Breast epithelium (tissue), 4 donors: Measurements from ENCODE around the gene CRYGA. TPM values are rescaled to one million over a fixed set of nuclear protein-coding genes. Genes with fewer than 3 reads are reported as not detected.
"Not testable (repeated sequence)": the region's sequence is repeated elsewhere in the genome, so short reads cannot be mapped to it uniquely, and the experiment has no call there.

Source experiments
- DNase-seq, 2 donors: peaks; one replicate each; pipeline ENCODE4 v3.0.0-alpha.2; 2019; ENCODE audit warnings: low spot score in 2 of 2
- H3K27ac ChIP-seq, 2 donors: fragments of 200-600 bp; sonication (generic) in 1 of 2; one replicate each; pipeline ENCODE4 v1.5.1; 2016 to 2019; ENCODE audit warnings: mild to moderate bottlenecking in 1 of 2
- H3K27me3 ChIP-seq, 2 donors: fragments of 200-600 bp; sonication (generic) in 1 of 2; one replicate each; pipeline versions ENCODE4 v1.5.1 to v1.6.0; 2017 to 2019; ENCODE audit warnings: control low read depth in 1 of 2, mild to moderate bottlenecking in 1 of 2
- H3K36me3 ChIP-seq: fragments of 200-600 bp; one replicate; pipeline ENCODE4 v1.5.1; 2019
- H3K4me1 ChIP-seq, 2 donors: fragments of 200-600 bp; sonication (generic); one replicate each; pipeline ENCODE4 v1.5.1; 2016 to 2019; ENCODE audit warnings: control low read depth in 1 of 2
- H3K4me3 ChIP-seq, 3 donors: fragments of 200-600 bp; sonication (generic); 1 replicate in 2 of 3; 2 replicates in 1 of 3; pipeline ENCODE4 v1.5.1; 2016 to 2019; ENCODE audit warnings: mild to moderate bottlenecking in 3 of 3, moderate library complexity in 2 of 3
- H3K9me3 ChIP-seq, 2 donors: fragments of 200-600 bp; sonication (generic) in 1 of 2; one replicate each; pipeline ENCODE4 v1.5.1; 2016 to 2019; ENCODE audit warnings: control low read depth in 1 of 2
- CTCF ChIP-seq, 3 donors: fragments of 450-650 bp; IDR thresholded peaks; one replicate each; pipeline ENCODE4 v1.5.1; 2016 to 2017; ENCODE audit warnings: antibody characterized with exemption in 3 of 3, mild to moderate bottlenecking in 3 of 3, moderate library complexity in 3 of 3
- POLR2A ChIP-seq: fragments of 450-650 bp; IDR thresholded peaks from one replicate; pipeline ENCODE4 v1.6.1; 2016; ENCODE audit warnings: antibody characterized with exemption, mild to moderate bottlenecking, moderate library complexity
- POLR2AphosphoS5 ChIP-seq, 3 donors: sonication (generic); formaldehyde crosslinking; IDR thresholded peaks; one replicate each; pipeline ENCODE4 v1.6.1; 2017; ENCODE audit warnings: antibody characterized with exemption in 3 of 3
- intact Hi-C: fragments of 100-400 bp; cut with DNase I; formaldehyde crosslinking; loops from one replicate; pipeline ENCODE4 v1.15.1; 2023; ENCODE audit warnings: low total_unique reads
- total RNA-seq, 3 donors: library from RNA; depleted of rRNA; stranded (reverse); fragments of >200 nt; gene quantifications; one replicate each; pipeline ENCODE4 v1.1.0, GENCODE V29; 2016

The CRYGA gene
- total RNA-seq, 3 donors from 2014 or later: not detected

- TF ChIP-seq POLR2AphosphoS5 (IDR thresholded peaks at IDR 0.05) (no peak), CTCF (IDR thresholded peaks at IDR 0.05) (no peak), POLR2A (no peak)
- Histone ChIP-seq H3K36me3 (no peaks in the 10 kb centered on the region), H3K9me3 (no peaks in the 10 kb centered on the region), H3K27ac (no peak overlapping the region), H3K4me1 (no peaks in the 10 kb centered on the region), H3K4me3 (no peak overlapping the region), H3K27me3 (no peaks in the 10 kb centered on the region)
- intact Hi-C loops: no loop called here
- no peak for DNase-seq
These were observed 32.7 kb downstream of the CRYGA start for GRCh38 chr2:208130712-208131110.

- Histone ChIP-seq H3K27ac (no peak within 1 kb of the TSS), H3K27me3 (no peaks in the 10 kb centered on the region), H3K9me3 (no peaks in the 10 kb centered on the region), H3K4me1 (no peaks in the 10 kb centered on the region), H3K36me3 (no peaks in the 10 kb centered on the region), H3K4me3 (no peak within 1 kb of the TSS)
- intact Hi-C loops: no loop called here
- no peak for DNase-seq
- TF ChIP-seq POLR2A: no peak
- TF ChIP-seq POLR2AphosphoS5 (IDR thresholded peaks at IDR 0.05): no peak
- TF ChIP-seq CTCF (IDR thresholded peaks at IDR 0.05): no peak
These were observed 33.4 kb downstream of the CRYGA start, which contains the start of gene CRYGC for GRCh38 chr2:208129744-208130711. Gene CRYGC, minus strand, starts transcription at chr2:208129828. Its CDS starts 36 bp downstream, at chr2:208129792.

GRCh38 chr2:208128136-208128535 lies 35.3 kb downstream of the CRYGA start:
- TF ChIP-seq POLR2A (no peak), CTCF (IDR thresholded peaks at IDR 0.05) (no peak), POLR2AphosphoS5 (IDR thresholded peaks at IDR 0.05) (no peak)
- Histone ChIP-seq H3K36me3 (no peaks in the 10 kb centered on the region), H3K9me3 (no peaks in the 10 kb centered on the region), H3K27ac (no peak overlapping the region), H3K27me3 (no peaks in the 10 kb centered on the region), H3K4me1 (no peaks in the 10 kb centered on the region), H3K4me3 (no peak overlapping the region)
- intact Hi-C loops: no loop called here
- DNase-seq: no peak

- no peaks in the 10 kb centered on the region for H3K27me3 ChIP-seq
- DNase-seq: no peak
- intact Hi-C loops: no loop called here
- no peaks in the 10 kb centered on the region for H3K4me1 ChIP-seq
- no peak overlapping the region for H3K4me3 ChIP-seq
- H3K9me3 ChIP-seq: no peaks in the 10 kb centered on the region
- no peak overlapping the region for H3K27ac ChIP-seq
- H3K36me3 ChIP-seq: no peaks in the 10 kb centered on the region
- TF ChIP-seq CTCF (IDR thresholded peaks at IDR 0.05) (no peak), POLR2AphosphoS5 (IDR thresholded peaks at IDR 0.05) (no peak), POLR2A (no peak)
These were observed 36.3 kb downstream of the CRYGA start for GRCh38 chr2:208127090-208127489.

GRCh38 chr2:208125251-208125650 lies 38.1 kb downstream of the CRYGA start:
- Histone ChIP-seq H3K27me3 (no peaks in the 10 kb centered on the region), H3K27ac (no peak overlapping the region), H3K9me3 (no peaks in the 10 kb centered on the region), H3K4me3 (no peak overlapping the region), H3K4me1 (no peaks in the 10 kb centered on the region), H3K36me3 (no peaks in the 10 kb centered on the region)
- intact Hi-C loops: no loop called here
- DNase-seq: no peak
- no peak for TF ChIP-seq POLR2AphosphoS5 (IDR thresholded peaks at IDR 0.05)
- no peak for TF ChIP-seq POLR2A
- TF ChIP-seq CTCF (IDR thresholded peaks at IDR 0.05): no peak

GRCh38 chr2:208124013-208124715 lies 39.2 kb downstream of the CRYGA start, which contains the start of gene CRYGD:
Gene CRYGD, minus strand, starts transcription at chr2:208124524. Its CDS starts 51 bp downstream, at chr2:208124473.
- H3K27me3 ChIP-seq, H3K4me1 ChIP-seq, H3K27ac ChIP-seq, DNase-seq, H3K36me3 ChIP-seq, H3K9me3 ChIP-seq, intact Hi-C loops, H3K4me3 ChIP-seq: not testable (repeated sequence)
